Esophagus muscularis mucosa (tissue), 4 donors: ENCODE measurements around the gene KLHL3. TPM values are rescaled to one million over a fixed set of nuclear protein-coding genes. Genes with fewer than 3 reads are reported as not detected.

Experiments
- DNase-seq: peaks from one replicate; pipeline ENCODE4 v3.0.0-alpha.2; 2017; ENCODE audit errors: extremely low spot score
- H3K27ac ChIP-seq, 4 donors: fragments of 200-600 bp; sonication (generic); replicated peaks in 1 of 4; 1 replicate in 3 of 4; 2 replicates in 1 of 4; pipeline ENCODE4 v1.5.1; 2016 to 2019; ENCODE audit warnings: mild to moderate bottlenecking in 1 of 4
- H3K27me3 ChIP-seq, 4 donors: fragments of 200-600 bp; sonication (generic); one replicate each; pipeline versions ENCODE4 v1.5.1 to v1.6.0; 2016 to 2019
- H3K36me3 ChIP-seq, 4 donors: fragments of 200-600 bp; sonication (generic); one replicate each; pipeline ENCODE4 v1.5.1; 2016 to 2019
- H3K4me1 ChIP-seq, 4 donors: fragments of 200-600 bp; sonication (generic); one replicate each; pipeline ENCODE4 v1.5.1; 2016 to 2019
- H3K4me3 ChIP-seq, 4 donors: fragments of 200-600 bp; sonication (generic); 1 replicate in 2 of 4; 2 replicates in 2 of 4; pipeline ENCODE4 v1.5.1; 2016 to 2019; ENCODE audit warnings: mild to moderate bottlenecking in 4 of 4, moderate library complexity in 1 of 4
- H3K9me3 ChIP-seq, 4 donors: fragments of 200-600 bp; sonication (generic); 1 replicate in 3 of 4; 2 replicates in 1 of 4; pipeline ENCODE4 v1.5.1; 2016 to 2019
- EP300 ChIP-seq: sonication (generic); formaldehyde crosslinking; IDR thresholded peaks from one replicate; pipeline ENCODE4 v1.6.1; 2017; ENCODE audit warnings: antibody characterized with exemption
- POLR2A ChIP-seq: fragments of 450-650 bp; IDR thresholded peaks from one replicate; pipeline ENCODE4 v1.6.1; 2017; ENCODE audit warnings: antibody characterized with exemption, moderate library complexity, mild to moderate bottlenecking, low read depth
- POLR2AphosphoS5 ChIP-seq, 2 donors: sonication (generic); formaldehyde crosslinking; IDR thresholded peaks; one replicate each; pipeline ENCODE4 v1.6.1; 2017; ENCODE audit warnings: antibody characterized with exemption in 2 of 2
- WGBS: methylation state at CpG from one replicate; pipeline ENCODE4 v1.1.5; 2018; 5-methylcytosine and 5-hydroxymethylcytosine counted together
- intact Hi-C: fragments of 100-400 bp; cut with DNase I; formaldehyde crosslinking; loops from one replicate; pipeline ENCODE4 v1.15.1; 2023
- total RNA-seq, 4 donors: library from RNA; depleted of rRNA; stranded (reverse); fragments of >200 nt; gene quantifications; one replicate each; pipeline versions ENCODE4 v1.1.0 to v1.2.1, GENCODE V29; 2016
- TF ChIP-seq, protein P1 (sequence below), 3 experiments: fragments of 200-600 bp in 2 of 3; fragments of 450-650 bp in 1 of 3; sonication (generic) in 2 of 3; IDR thresholded peaks; one replicate each; pipeline ENCODE4 v1.5.1; 2017 to 2019; ENCODE audit warnings: antibody characterized with exemption in 3 of 3, mild to moderate bottlenecking in 2 of 3, moderate library complexity in 1 of 3

KLHL3 gene
- total RNA-seq, 4 donors from 2014 or later: 3.0 to 7.8 (median 5.6) TPM

GRCh38 chr5:137736496-137736895, 607 bp upstream of the KLHL3 start:
- Histone ChIP-seq H3K4me1 (peaks cover 28 to 43% (median 35%) of the 10 kb centered on the region in 4 donors), H3K36me3 (no peaks in the 10 kb centered on the region), H3K27ac (peak overlapping the region; percentile 12 to 70 (median 35)), H3K27me3 (no peaks in the 10 kb centered on the region), H3K4me3 (peak overlapping the region in 1 of 4 donors; percentile 49), H3K9me3 (no peaks in the 10 kb centered on the region)
- TF ChIP-seq, protein P1, sequence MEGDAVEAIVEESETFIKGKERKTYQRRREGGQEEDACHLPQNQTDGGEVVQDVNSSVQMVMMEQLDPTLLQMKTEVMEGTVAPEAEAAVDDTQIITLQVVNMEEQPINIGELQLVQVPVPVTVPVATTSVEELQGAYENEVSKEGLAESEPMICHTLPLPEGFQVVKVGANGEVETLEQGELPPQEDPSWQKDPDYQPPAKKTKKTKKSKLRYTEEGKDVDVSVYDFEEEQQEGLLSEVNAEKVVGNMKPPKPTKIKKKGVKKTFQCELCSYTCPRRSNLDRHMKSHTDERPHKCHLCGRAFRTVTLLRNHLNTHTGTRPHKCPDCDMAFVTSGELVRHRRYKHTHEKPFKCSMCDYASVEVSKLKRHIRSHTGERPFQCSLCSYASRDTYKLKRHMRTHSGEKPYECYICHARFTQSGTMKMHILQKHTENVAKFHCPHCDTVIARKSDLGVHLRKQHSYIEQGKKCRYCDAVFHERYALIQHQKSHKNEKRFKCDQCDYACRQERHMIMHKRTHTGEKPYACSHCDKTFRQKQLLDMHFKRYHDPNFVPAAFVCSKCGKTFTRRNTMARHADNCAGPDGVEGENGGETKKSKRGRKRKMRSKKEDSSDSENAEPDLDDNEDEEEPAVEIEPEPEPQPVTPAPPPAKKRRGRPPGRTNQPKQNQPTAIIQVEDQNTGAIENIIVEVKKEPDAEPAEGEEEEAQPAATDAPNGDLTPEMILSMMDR (IDR thresholded peaks at IDR 0.05): no peak
- TF ChIP-seq EP300 (no peak), POLR2A (no peak), POLR2AphosphoS5 (IDR thresholded peaks at IDR 0.05) (no peak)
- no peak for DNase-seq
- WGBS: 34% methylated on average over 1 of the region's 1 CpG
- intact Hi-C loops: no loop called here

GRCh38 chr5:137734962-137735554, 831 bp downstream of the KLHL3 start:
- intact Hi-C loops: no loop called here
- Histone ChIP-seq H3K27ac (peak overlapping the region; percentile 12 to 70 (median 54)), H3K36me3 (no peaks in the 10 kb centered on the region), H3K4me3 (peak overlapping the region; percentile 43 to 51 (median 46)), H3K27me3 (no peaks in the 10 kb centered on the region), H3K4me1 (peaks cover 28 to 43% (median 35%) of the 10 kb centered on the region in 4 donors), H3K9me3 (no peaks in the 10 kb centered on the region)
- 7% methylated on average over 14 of the region's 14 CpGs for WGBS
- DNase-seq: no peak
- no peak for TF ChIP-seq POLR2A
- no peak for TF ChIP-seq EP300
- TF ChIP-seq, protein P1 (IDR thresholded peaks at IDR 0.05): no peak
- no peak for TF ChIP-seq POLR2AphosphoS5 (IDR thresholded peaks at IDR 0.05)

DNA sequence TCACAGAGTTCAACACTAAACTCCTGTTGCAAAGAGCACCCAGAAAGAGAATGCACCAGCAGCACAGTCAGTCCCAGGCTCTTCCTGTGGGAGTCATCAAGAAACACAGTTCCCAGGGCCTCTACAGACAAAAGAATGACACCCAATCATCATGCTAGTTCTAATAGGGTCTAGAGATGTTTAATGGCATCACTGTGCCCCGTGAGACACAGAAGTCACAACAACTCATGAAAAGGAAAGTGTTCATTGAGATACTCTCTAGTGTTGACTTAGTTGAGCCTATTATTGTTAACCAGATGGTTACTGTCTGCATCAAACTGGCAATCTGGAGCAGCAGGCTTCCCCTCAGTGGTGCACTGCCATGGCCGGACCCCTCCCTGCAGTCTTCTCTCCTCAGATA, 1.6 kb downstream of the KLHL3 start:
- Histone ChIP-seq H3K36me3 (no peaks in the 10 kb centered on the region), H3K27ac (peak overlapping the region in 2 of 4 donors; percentile 62 to 70), H3K4me3 (peak overlapping the region in 3 of 4 donors; percentile 43 to 51 (median 49)), H3K27me3 (no peaks in the 10 kb centered on the region), H3K9me3 (no peaks in the 10 kb centered on the region), H3K4me1 (peaks cover 28 to 43% (median 35%) of the 10 kb centered on the region in 4 donors)
- no peak for DNase-seq
- 67% methylated on average over 2 of the region's 2 CpGs for WGBS
- intact Hi-C loops: no loop called here
- no peak for TF ChIP-seq POLR2AphosphoS5 (IDR thresholded peaks at IDR 0.05)
- TF ChIP-seq, protein P1 (IDR thresholded peaks at IDR 0.05): no peak
- no peak for TF ChIP-seq POLR2A
- TF ChIP-seq EP300: no peak

DNA sequence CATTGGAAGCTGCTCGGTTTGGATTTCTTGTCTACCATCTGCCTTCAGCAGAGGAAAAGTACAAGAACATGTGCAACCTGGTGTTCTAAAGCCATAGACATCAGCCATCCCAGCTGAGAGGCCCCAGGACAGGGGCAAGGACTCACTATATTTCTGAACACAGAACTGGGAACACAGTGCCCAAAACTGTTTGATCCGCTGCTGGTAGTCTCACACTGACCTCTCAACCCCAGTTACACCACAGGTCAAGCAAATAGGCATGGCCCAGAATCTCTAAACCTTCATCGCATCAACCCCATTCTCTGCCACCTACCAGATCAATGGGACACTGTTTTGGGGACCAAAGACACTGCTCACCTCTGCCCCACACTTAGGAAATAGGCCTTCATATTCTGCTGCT, 2.0 kb downstream of the KLHL3 start:
- Histone ChIP-seq H3K4me3 (peak overlapping the region in 1 of 4 donors; percentile 51), H3K27me3 (no peaks in the 10 kb centered on the region), H3K27ac (no peak overlapping the region), H3K9me3 (no peaks in the 10 kb centered on the region), H3K36me3 (no peaks in the 10 kb centered on the region), H3K4me1 (peaks cover 28 to 41% (median 35%) of the 10 kb centered on the region in 4 donors)
- intact Hi-C loops: no loop called here
- TF ChIP-seq, protein P1 (IDR thresholded peaks at IDR 0.05): no peak
- TF ChIP-seq EP300: no peak
- no peak for TF ChIP-seq POLR2AphosphoS5 (IDR thresholded peaks at IDR 0.05)
- TF ChIP-seq POLR2A: no peak
- no peak for DNase-seq
- 69% methylated on average over 1 of the region's 3 CpGs for WGBS
